SK-N-MC (cell line): ENCODE data around the gene AMBP.

ENCODE experiments used
- DNase-seq: peaks from one replicate; pipeline ENCODE4 v3.0.0-alpha.2; 2011; ENCODE audit warnings: low read depth, low spot score
- H3K27ac ChIP-seq: fragments of 200-600 bp; sonication (generic); 2 replicates; pipeline ENCODE4 v1.5.1; 2016; ENCODE audit warnings: mixed run types
- H3K36me3 ChIP-seq: fragments of 200-600 bp; sonication (generic); 2 replicates; pipeline ENCODE4 v1.6.1; 2017; ENCODE audit warnings: antibody characterized with exemption, low read length, mixed read lengths; ENCODE audit not compliant: insufficient read depth
- H3K4me3 ChIP-seq: fragments of 200-600 bp; sonication (generic); 2 replicates; pipeline ENCODE4 v1.5.1; 2016
- H3K9ac ChIP-seq: fragments of 200-600 bp; sonication (generic); 2 replicates; pipeline ENCODE4 v1.8.0; 2017; ENCODE audit warnings: mixed run types, mixed read lengths; ENCODE audit not compliant: insufficient read length
- H3K9me3 ChIP-seq: fragments of 200-600 bp; sonication (generic); 2 replicates; pipeline ENCODE4 v1.6.1; 2017; ENCODE audit warnings: low read depth, mild to moderate bottlenecking, antibody characterized with exemption, low read length, moderate library complexity, mixed read lengths
- EZH2 ChIP-seq: fragments of 200-600 bp; sonication (generic); IDR thresholded peaks from one replicate; pipeline ENCODE4 v1.6.1; 2017; ENCODE audit warnings: antibody characterized with exemption
- FOXP2 ChIP-seq: optimal IDR thresholded peaks from 2 replicates; pipeline ENCODE3; 2011; ENCODE audit warnings: mild to moderate bottlenecking, moderate library complexity; ENCODE audit not compliant: insufficient read depth; ENCODE audit errors: extremely low read length, control extremely low read depth
- POLR2AphosphoS5 ChIP-seq: IDR thresholded peaks from 2 replicates; pipeline ENCODE4 v1.6.1; 2012; ENCODE audit warnings: mild to moderate bottlenecking, low read depth, low read length, borderline replicate concordance

Gene AMBP

DNA sequence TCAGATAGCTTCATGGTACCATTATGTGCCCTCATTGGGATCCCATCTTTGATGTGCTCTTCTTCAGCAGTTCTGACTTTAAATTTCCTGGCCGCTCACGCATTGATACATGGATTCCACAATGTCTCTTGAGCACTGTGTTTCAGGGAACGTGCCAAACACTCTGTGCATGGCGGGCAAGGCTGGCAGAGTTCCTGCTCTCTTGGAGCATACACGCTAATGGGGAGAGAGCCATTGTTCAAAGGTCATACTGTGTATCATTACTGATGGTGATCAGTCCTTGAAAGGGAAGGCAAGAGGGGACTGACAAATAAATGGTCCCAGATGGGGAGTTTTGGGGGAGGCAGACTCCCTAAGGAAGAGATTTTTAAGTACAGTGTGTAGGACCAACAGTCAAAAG is 52.3 kb downstream of the AMBP start:
- H3K4me3 ChIP-seq, result no peak overlapping the region
- H3K36me3 ChIP-seq, result peaks cover 24% of the 10 kb centered on the region; the same call in 1 of the 2 replicates
- H3K9me3 ChIP-seq, result peaks cover 7% of the 10 kb centered on the region; the same call in 1 of the 2 replicates
- TF ChIP-seq POLR2AphosphoS5 (no peak), EZH2 (no peak), FOXP2 (no peak)
- DNase-seq, result no peak
- H3K27ac ChIP-seq, result no peak overlapping the region
- H3K9ac ChIP-seq, result no peak overlapping the region

DNA sequence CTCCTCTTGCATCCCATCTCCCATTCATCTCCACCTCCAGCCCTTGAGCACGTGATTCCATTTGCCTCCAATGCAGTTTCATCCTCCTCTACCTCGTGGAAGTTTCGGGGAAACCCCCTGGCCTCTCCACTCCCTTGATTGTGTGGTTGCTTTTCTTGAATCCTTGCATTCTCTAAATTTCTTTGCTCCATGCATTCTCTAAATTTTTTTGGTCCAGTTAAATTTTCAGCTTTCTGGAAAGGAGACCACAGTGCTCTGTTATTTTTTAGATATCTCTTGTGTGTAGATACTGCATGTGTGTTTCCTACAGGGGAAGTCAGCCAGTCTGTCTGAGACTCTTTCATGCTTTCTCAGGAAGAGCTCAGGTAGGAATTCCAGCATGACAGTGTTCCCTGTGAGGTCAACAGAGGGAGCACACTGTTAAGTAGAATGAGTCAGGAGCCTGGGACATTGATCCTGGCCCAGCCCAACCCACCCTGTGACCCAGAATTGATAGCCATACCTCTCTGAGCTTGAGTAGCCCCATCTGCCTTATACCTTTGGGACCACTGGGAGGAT is 52.8 kb downstream of the AMBP start:
- peaks cover 7% of the 10 kb centered on the region; the same call in 1 of the 2 replicates for H3K9me3 ChIP-seq
- H3K4me3 ChIP-seq, result no peak overlapping the region
- DNase-seq, result no peak
- TF ChIP-seq POLR2AphosphoS5 (no peak), EZH2 (no peak), FOXP2 (no peak)
- peaks cover 24% of the 10 kb centered on the region; the same call in 1 of the 2 replicates for H3K36me3 ChIP-seq
- H3K9ac ChIP-seq, result no peak overlapping the region
- H3K27ac ChIP-seq, result no peak overlapping the region

- TF ChIP-seq EZH2 (no peak), POLR2AphosphoS5 (no peak), FOXP2 (no peak)
- no peak overlapping the region for H3K27ac ChIP-seq
- peaks cover 7% of the 10 kb centered on the region; the same call in 1 of the 2 replicates for H3K9me3 ChIP-seq
- DNase-seq, result no peak
- peaks cover 26% of the 10 kb centered on the region; the same call in 1 of the 2 replicates for H3K36me3 ChIP-seq
- H3K9ac ChIP-seq, result no peak overlapping the region
- H3K4me3 ChIP-seq, result no peak overlapping the region
Observed at GRCh38 chr9:114023961-114024360, 54.1 kb downstream of the AMBP start.

- Histone ChIP-seq H3K9ac (no peak overlapping the region), H3K36me3 (peaks cover 26% of the 10 kb centered on the region; the same call in 1 of the 2 replicates), H3K27ac (no peak overlapping the region), H3K9me3 (peaks cover 7% of the 10 kb centered on the region; the same call in 1 of the 2 replicates), H3K4me3 (no peak overlapping the region)
- no peak for DNase-seq
- TF ChIP-seq EZH2 (no peak), POLR2AphosphoS5 (no peak), FOXP2 (no peak)
Observed at GRCh38 chr9:114021578-114021977, 56.5 kb downstream of the AMBP start.

- no peak overlapping the region for H3K9ac ChIP-seq
- H3K4me3 ChIP-seq, result no peak overlapping the region
- H3K27ac ChIP-seq, result no peak overlapping the region
- peaks cover 19% of the 10 kb centered on the region; the same call in 1 of the 2 replicates for H3K36me3 ChIP-seq
- no peak for DNase-seq
- TF ChIP-seq EZH2 (no peak), POLR2AphosphoS5 (no peak), FOXP2 (no peak)
- H3K9me3 ChIP-seq, result peaks cover 3% of the 10 kb centered on the region; the same call in 1 of the 2 replicates
Observed at GRCh38 chr9:114017741-114018715, 60.1 kb downstream of the AMBP start.

GRCh38 chr9:114016629-114017423 is 61.3 kb downstream of the AMBP start:
- TF ChIP-seq EZH2 (no peak), POLR2AphosphoS5 (no peak), FOXP2 (no peak)
- DNase-seq, result no peak
- no peak overlapping the region for H3K27ac ChIP-seq
- no peak overlapping the region for H3K4me3 ChIP-seq
- H3K9me3 ChIP-seq, result no peaks in the 10 kb centered on the region; the same call in 1 of the 2 replicates
- H3K36me3 ChIP-seq, result peaks cover 14% of the 10 kb centered on the region
- H3K9ac ChIP-seq, result no peak overlapping the region

GRCh38 chr9:114016101-114016500 is 62.0 kb downstream of the AMBP start:
- Histone ChIP-seq H3K9ac (no peak overlapping the region), H3K9me3 (no peaks in the 10 kb centered on the region), H3K4me3 (no peak overlapping the region), H3K27ac (no peak overlapping the region), H3K36me3 (peaks cover 13% of the 10 kb centered on the region)
- TF ChIP-seq FOXP2 (no peak), POLR2AphosphoS5 (no peak)
- DNase-seq, result no peak

GRCh38 chr9:114015607-114016006 is 62.5 kb downstream of the AMBP start:
- Histone ChIP-seq H3K9ac (no peak overlapping the region), H3K9me3 (no peaks in the 10 kb centered on the region), H3K27ac (no peak overlapping the region), H3K36me3 (peaks cover 13% of the 10 kb centered on the region), H3K4me3 (no peak overlapping the region)
- TF ChIP-seq EZH2 (no peak), POLR2AphosphoS5 (no peak), FOXP2 (no peak)
- DNase-seq, result no peak
